PC-9 (cell line): ENCODE results near the gene FNBP1L.

Experiments
- CTCF ChIP-seq: fragments of 200-600 bp; sonication (generic); conservative IDR thresholded peaks from 2 replicates; pipeline ENCODE4 v1.6.1; 2017; ENCODE audit warnings: mixed run types, antibody characterized with exemption, mild to moderate bottlenecking, moderate library complexity
- EZH2 ChIP-seq: fragments of 200-600 bp; sonication (generic); IDR thresholded peaks from 2 replicates; pipeline ENCODE4 v1.8.0; 2017; ENCODE audit warnings: antibody characterized with exemption, low read depth

GRCh38 chr1:93471911-93472310, 24.0 kb downstream of the FNBP1L start:
- no peak for TF ChIP-seq CTCF
- TF ChIP-seq EZH2: no peak
